OCI-LY3 (cell line): ENCODE results near the gene PROM1.

Experiments
- CTCF ChIP-seq: fragments of 200-600, 300-600 bp; sonication (generic); IDR thresholded peaks from 2 replicates; pipeline ENCODE4 v1.5.1; 2014; ENCODE audit warnings: antibody characterized with exemption, low read length, low read depth
- EZH2phosphoT487 ChIP-seq: fragments of 200-600 bp; shearing (Covaris generic); IDR thresholded peaks from 2 replicates; pipeline ENCODE4 v1.6.1; 2018; ENCODE audit warnings: antibody characterized with exemption, mixed run types, low read depth

- TF ChIP-seq CTCF (no peak), EZH2phosphoT487 (no peak)
Observed at GRCh38 chr4:16131293-16131692, 47.5 kb upstream of the PROM1 start.
